GM12878 (cell line): ENCODE data around the gene BBX. TPM values are rescaled to one million over a fixed set of nuclear protein-coding genes. Genes with fewer than 3 reads are reported as not detected.
A peak's percentile ranks its signal among the peaks of the same experiment; 100 is the strongest.

Experiments used
- ATAC-seq: fragments of 200-7000 bp; cut with Tn5 transposase; 3 replicates; pipeline ENCODE4 v1.9.1; 2020; ENCODE audit warnings: mild to moderate bottlenecking, moderate library complexity
- BruUV-seq: library from RNA; stranded (reverse); fragments of 400-500 nt; replicated peaks from 2 replicates; lab custom pipeline; 2021; lab: Mats Ljungman, UMichigan
- CTCF ChIA-PET: fragments of 300-600 bp; sonication (Branson Sonifier 250); formaldehyde crosslinking; extraction: SDS; loops from one replicate; lab custom pipeline; 2021; ENCODE audit warnings: inconsistent platforms; lab: Yijun Ruan, JAX
- POLR2A ChIA-PET: fragments of 350-600 bp; formaldehyde crosslinking; extraction: SDS; loops from one replicate; lab custom pipeline; 2021; ENCODE audit warnings: inconsistent platforms; lab: Charles Lee
- RAD21 ChIA-PET: fragments of 300-600 bp; sonication (Branson Sonifier 250); formaldehyde crosslinking; loops from one replicate; lab custom pipeline; 2023; ENCODE audit warnings: antibody characterized with exemption; ENCODE audit not compliant: unreplicated experiment; lab: Charles Lee
- SMC1A ChIA-PET: fragments of 300-600 bp; sonication (Branson Sonifier 250); formaldehyde crosslinking; loops from one replicate; lab custom pipeline; 2023; ENCODE audit not compliant: unreplicated experiment, uncharacterized antibody; lab: Charles Lee
- DNase-seq: peaks from one replicate; pipeline ENCODE4 v3.0.0-alpha.2; 2011; ENCODE audit warnings: low read depth, low spot score
- FAIRE-seq: peaks from 3 replicates; lab custom pipeline; 2011; peaks lifted over from hg19 to GRCh38; lab: Jason Lieb, UNC
- H2AFZ ChIP-seq: 2 replicates; pipeline ENCODE4 v1.6.0; 2011; ENCODE audit warnings: low read depth, low read length, control low read depth; ENCODE audit not compliant: control insufficient read depth
- H3K27ac ChIP-seq: 2 replicates; pipeline ENCODE4 v1.5.1; 2011; ENCODE audit warnings: control low read depth; ENCODE audit not compliant: control insufficient read depth, insufficient read depth
- H3K27me3 ChIP-seq, 2 experiments: replicated peaks in 1 of 2; 2 replicates each; pipeline versions ENCODE4 v1.6.0 to v1.6.1; 2011; ENCODE audit warnings: low read length in 1 of 2; ENCODE audit not compliant: control insufficient read depth in 2 of 2, insufficient read depth in 2 of 2
- H3K36me3 ChIP-seq, 2 experiments: 2 replicates each; pipeline ENCODE4 v1.5.1; 2011; ENCODE audit warnings: low read length in 1 of 2; ENCODE audit not compliant: control insufficient read depth in 2 of 2, insufficient read depth in 2 of 2
- H3K4me1 ChIP-seq: 2 replicates; pipeline ENCODE4 v1.6.1; 2011; ENCODE audit warnings: mild to moderate bottlenecking, low read length, moderate library complexity, mixed read lengths; ENCODE audit not compliant: control insufficient read depth, insufficient read depth
- H3K4me2 ChIP-seq: 2 replicates; pipeline ENCODE4 v1.6.0; 2011; ENCODE audit warnings: control low read depth; ENCODE audit not compliant: control insufficient read depth, insufficient read depth
- H3K4me3 ChIP-seq: fragments of 200-600 bp; sonication (generic); 2 replicates; pipeline ENCODE4 v1.5.1; 2016
- H3K79me2 ChIP-seq: 2 replicates; pipeline ENCODE4 v1.6.0; 2011; ENCODE audit warnings: low read length; ENCODE audit not compliant: control insufficient read depth, insufficient read depth
- H3K9ac ChIP-seq: 2 replicates; pipeline ENCODE4 v1.8.0; 2011; ENCODE audit warnings: low read length, control low read depth, mixed read lengths; ENCODE audit not compliant: control insufficient read depth, insufficient read depth
- H3K9me3 ChIP-seq: replicated peaks from 3 replicates; pipeline ENCODE4 v1.5.1; 2011; ENCODE audit warnings: mild to moderate bottlenecking, low read length; ENCODE audit not compliant: control insufficient read depth, insufficient read depth
- H4K20me1 ChIP-seq: 2 replicates; pipeline ENCODE4 v1.6.0; 2011; ENCODE audit not compliant: control insufficient read depth, insufficient read depth
- BCL3 ChIP-seq: IDR thresholded peaks from 2 replicates; pipeline ENCODE4 v1.6.1; 2011; ENCODE audit warnings: borderline replicate concordance, low read depth, mild to moderate bottlenecking, moderate library complexity, low read length; ENCODE audit not compliant: insufficient read depth, poor library complexity, severe bottlenecking
- MAX ChIP-seq: IDR thresholded peaks from 2 replicates; pipeline ENCODE4 v1.6.1; 2012; ENCODE audit warnings: low read depth, low read length, improper control_type of control experiment
- MLLT1 ChIP-seq: fragments of 450-650 bp; IDR thresholded peaks from 2 replicates; pipeline ENCODE4 v1.6.1; 2016; ENCODE audit warnings: mild to moderate bottlenecking
- PKNOX1 ChIP-seq: fragments of 450-650 bp; IDR thresholded peaks from 2 replicates; pipeline ENCODE4 v1.6.1; 2016; ENCODE audit warnings: mild to moderate bottlenecking
- PRDM15 ChIP-seq: fragments of 450-650 bp; formaldehyde crosslinking; IDR thresholded peaks from 2 replicates; pipeline ENCODE4 v1.4.0; 2020; ENCODE audit warnings: mild to moderate bottlenecking, moderate library complexity
- WGBS: methylation state at CpG from one replicate; pipeline ENCODE4 v1.1.6; 2016; ENCODE audit warnings: low lambda C conversion rate; ENCODE audit not compliant: insufficient replicate concordance, insufficient coverage; ENCODE audit errors: missing lambda C conversion rate; 5-methylcytosine and 5-hydroxymethylcytosine counted together
- in situ Hi-C: fragments of 300-500 bp; cut with MboI; formaldehyde crosslinking; loops from 9 replicates; pipeline ENCODE4 v1.14.3; 2018; ENCODE audit warnings: mixed read lengths
- intact Hi-C: fragments of 100-400 bp; cut with micrococcal nuclease; formaldehyde crosslinking; loops from one replicate; pipeline ENCODE4 v1.14.2; 2022; ENCODE audit not compliant: unreplicated experiment
- polyA plus RNA-seq, 11 experiments: library from polyadenylated mRNA; depleted of rRNA in 4 of 11; unstranded in 6 of 11; stranded (reverse) in 5 of 11; fragments of >200 nt; fragmentation: Nextera tagmentation in 4 of 11; fragmentation: Illumina TruSeq in 1 of 11; extraction: Ambion mirVana in 4 of 11; extraction: Trizol in 1 of 11; gene quantifications; 1 replicate in 1 of 11; 2 replicates in 10 of 11; pipeline versions ENCODE4 v1.2.1 to v1.2.3, GENCODE V29; 2011 to 2016; ENCODE audit warnings: inconsistent platforms in 2 of 11, missing spikeins in 2 of 11, low read depth in 1 of 11
- total RNA-seq, 4 experiments: library from RNA; depleted of rRNA in 3 of 4; stranded (reverse); fragments of >200 nt in 3 of 4; fragmentation: Illumina TruSeq in 1 of 4; extraction: Trizol in 1 of 4; gene quantifications; 2 replicates each; pipeline versions ENCODE4 v1.2.1 to v1.2.3, GENCODE V29; 2013 to 2021

The BBX gene
- total and polyA plus RNA-seq, 10 of the 15 experiments (the other 5 are each of a cell fraction or from before 2014, with no cell fraction given): 13.3 to 38.5 (median 32.0) TPM

GRCh38 chr3:107498646-107499045, 24.1 kb upstream of the BBX start:
- POLR2A ChIA-PET: no interaction called here

GRCh38 chr3:107506458-107506857, 16.3 kb upstream of the BBX start:
- no peaks in the 10 kb centered on the region for H3K9me3 ChIP-seq
- no peaks in the 10 kb centered on the region for H3K4me1 ChIP-seq
- no peak for DNase-seq
- no peak for ATAC-seq
- H3K27ac ChIP-seq: no peak overlapping the region
- no peaks in the 10 kb centered on the region for H3K79me2 ChIP-seq
- no peak overlapping the region for H2AFZ ChIP-seq
- no peak overlapping the region for H3K4me2 ChIP-seq
- ChIA-PET POLR2A (no interaction called here), RAD21 (no interaction called here), CTCF (no interaction called here), SMC1A (no interaction called here)
- H3K4me3 ChIP-seq: no peak overlapping the region
- no peaks in the 10 kb centered on the region; a peak in 1 of 4 replicates for H3K27me3 ChIP-seq
- in situ Hi-C loops: no loop called here
- H4K20me1 ChIP-seq: no peaks in the 10 kb centered on the region
- no peaks in the 10 kb centered on the region for H3K36me3 ChIP-seq
- FAIRE-seq: no peak
- intact Hi-C loops: no loop called here
- 18% methylated on average over 2 of the region's 2 CpGs for WGBS
- H3K9ac ChIP-seq: no peak overlapping the region
- BruUV-seq: no TSS peak
- no peak for TF ChIP-seq BCL3
- TF ChIP-seq MLLT1: no peak
- TF ChIP-seq PRDM15: no peak

More at GRCh38 chr3:107498646-107499045, 24.1 kb upstream of the BBX start:
- Histone ChIP-seq H2AFZ (no peak overlapping the region), H3K36me3 (no peaks in the 10 kb centered on the region)
- TF ChIP-seq MAX: no peak
- TF ChIP-seq PKNOX1: 0 out of 2 replicates have a peak, but pooled peaks have one; percentile 20
- TF ChIP-seq, all 136 proteins: peak for 1
- 45% methylated on average over 4 of the region's 4 CpGs for WGBS
- CTCF ChIA-PET: interaction anchor here (0.6 to 1.3 kb wide), 3 partner anchors 11 to 86 kb away, joined by 3 to 4 read pairs (median 3); no protein-coding TSS in a partner anchor
- in situ Hi-C loops: no loop called here
- Histone ChIP-seq H4K20me1 (no peaks in the 10 kb centered on the region), H3K9me3 (no peaks in the 10 kb centered on the region), H3K4me3 (no peak overlapping the region), H3K27ac (no peak overlapping the region), H3K79me2 (no peaks in the 10 kb centered on the region), H3K27me3 (no peaks in the 10 kb centered on the region; a peak in 1 of 4 replicates), H3K4me1 (no peaks in the 10 kb centered on the region), H3K4me2 (0 out of 2 replicates have a peak overlapping the region, but pooled peaks have one; percentile 3), H3K9ac (no peak overlapping the region)
- no peak for DNase-seq
- BruUV-seq: no TSS peak
- RAD21 ChIA-PET: no interaction called here
- peak; percentile 56 for ATAC-seq
- no peak for FAIRE-seq
- SMC1A ChIA-PET: no interaction called here
- intact Hi-C loops: no loop called here
